Thyroid gland (tissue), 4 donors: Measurements from ENCODE around the gene GH2. TPM values are rescaled to one million over a fixed set of nuclear protein-coding genes. Genes with fewer than 3 reads are reported as not detected.

Source experiments
- DNase-seq, 2 donors: peaks; one replicate each; pipeline ENCODE4 v3.0.0-alpha.2; 2019
- H3K27ac ChIP-seq, 3 donors: fragments of 200-600 bp; sonication (generic); 1 replicate in 2 of 3; 2 replicates in 1 of 3; pipeline ENCODE4 v1.5.1; 2016 to 2019; ENCODE audit warnings: mild to moderate bottlenecking in 1 of 3, moderate library complexity in 1 of 3
- H3K27me3 ChIP-seq: fragments of 200-600 bp; sonication (generic); one replicate; pipeline ENCODE4 v1.5.1; 2019
- H3K36me3 ChIP-seq, 2 donors: fragments of 200-600 bp; sonication (generic); one replicate each; pipeline ENCODE4 v1.5.1; 2016 to 2019
- H3K4me1 ChIP-seq, 2 donors: fragments of 200-600 bp; sonication (generic); one replicate each; pipeline ENCODE4 v1.5.1; 2017 to 2019
- H3K4me3 ChIP-seq, 3 donors: fragments of 200-600 bp; sonication (generic); replicated peaks in 1 of 3; 1 replicate in 2 of 3; 2 replicates in 1 of 3; pipeline ENCODE4 v1.5.1; 2016; ENCODE audit warnings: mild to moderate bottlenecking in 1 of 3
- H3K9me3 ChIP-seq: fragments of 200-600 bp; sonication (generic); one replicate; pipeline ENCODE4 v1.5.1; 2017
- CTCF ChIP-seq, 6 experiments: fragments of 200-600 bp in 3 of 6; fragments of 450-650 bp in 3 of 6; sonication (generic) in 3 of 6; IDR thresholded peaks; one replicate each; pipeline ENCODE4 v1.5.1; 2016 to 2019; ENCODE audit warnings: antibody characterized with exemption in 6 of 6, mild to moderate bottlenecking in 2 of 6, inconsistent platforms in 1 of 6, moderate library complexity in 1 of 6
- POLR2A ChIP-seq, 2 donors: fragments of 450-650 bp; IDR thresholded peaks; one replicate each; pipeline ENCODE4 v1.6.1; 2017; ENCODE audit warnings: antibody characterized with exemption in 2 of 2, mild to moderate bottlenecking in 2 of 2, moderate library complexity in 1 of 2
- WGBS, 2 donors: methylation state at CpG; one replicate each; pipeline ENCODE4 v1.1.5; 2017; 5-methylcytosine and 5-hydroxymethylcytosine counted together
- intact Hi-C: fragments of 100-400 bp; cut with DNase I; formaldehyde crosslinking; loops from one replicate; pipeline ENCODE4 v1.15.1; 2023
- total RNA-seq, 4 donors: library from RNA; depleted of rRNA; stranded (reverse); fragments of >200 nt; gene quantifications; one replicate each; pipeline ENCODE4 v1.2.3, GENCODE V29; 2016

The GH2 gene
- total RNA-seq: not detected

GRCh38 chr17:63881935-63882601 is at the start of gene GH2:
TSS of gene GH2 (minus strand) at chr17:63881944. CDS start at chr17:63881801, 143 bp downstream.
- Histone ChIP-seq H3K9me3 (no peaks in the 10 kb centered on the region), H3K4me3 (no peak within 1 kb of the TSS), H3K36me3 (no peaks in the 10 kb centered on the region), H3K27me3 (no peaks in the 10 kb centered on the region), H3K4me1 (no peaks in the 10 kb centered on the region), H3K27ac (no peak within 1 kb of the TSS)
- TF ChIP-seq POLR2A (IDR thresholded peaks at IDR 0.05): no peak
- peak; percentile 31 to 65 (median 38) for TF ChIP-seq CTCF (IDR thresholded peaks at IDR 0.05)
- peak; percentile 45 to 53 for DNase-seq
- intact Hi-C loops: no loop called here
- 44 to 59% methylated on average over 10 of the region's 15 CpGs for WGBS, 2 donors

DNA sequence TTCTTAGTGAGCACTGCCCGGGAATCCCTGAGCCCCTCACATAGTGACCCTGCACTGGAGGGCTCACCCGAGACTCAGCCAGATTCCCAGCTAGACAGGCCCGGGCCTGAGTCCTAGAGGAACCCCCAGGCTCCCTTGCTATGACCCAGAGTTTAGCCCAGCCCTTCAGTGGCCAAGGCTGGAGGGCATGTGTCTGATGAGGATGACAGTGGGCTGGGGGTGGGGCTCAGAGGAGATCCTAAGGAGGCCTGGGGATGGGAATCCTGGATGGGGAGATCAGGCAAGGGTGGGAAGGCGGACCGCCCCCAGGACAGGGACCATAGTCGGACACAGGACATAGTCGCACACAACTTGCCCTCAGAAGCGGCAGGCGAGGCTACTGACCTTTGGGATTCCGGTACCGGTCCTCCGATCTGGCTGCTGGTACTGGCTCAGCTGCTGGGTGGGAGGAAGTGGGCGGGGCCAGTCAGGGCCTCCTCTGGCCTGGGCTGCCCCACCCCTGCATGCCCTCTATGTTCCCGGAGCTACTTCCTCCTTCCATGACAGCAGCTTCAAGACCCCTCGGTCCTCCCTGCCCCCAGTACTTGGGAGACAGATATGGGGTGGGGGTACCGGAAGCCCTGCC is 49.3 kb upstream of the GH2 start:
- H3K27ac ChIP-seq: peak overlapping the region in 1 of 3 donors; percentile 41
- no peaks in the 10 kb centered on the region for H3K36me3 ChIP-seq
- H3K27me3 ChIP-seq: no peaks in the 10 kb centered on the region
- H3K9me3 ChIP-seq: no peaks in the 10 kb centered on the region
- peak; percentile 28 to 39 for DNase-seq
- 69 to 72% methylated on average over 10 to 14 of the region's 16 CpGs for WGBS, 2 donors
- H3K4me1 ChIP-seq: peaks cover 0 to 10% of the 10 kb centered on the region in 2 donors
- intact Hi-C loops: no loop called here
- TF ChIP-seq POLR2A (IDR thresholded peaks at IDR 0.05) (no peak), CTCF (IDR thresholded peaks at IDR 0.05) (no peak)
- H3K4me3 ChIP-seq: no peak overlapping the region

DNA sequence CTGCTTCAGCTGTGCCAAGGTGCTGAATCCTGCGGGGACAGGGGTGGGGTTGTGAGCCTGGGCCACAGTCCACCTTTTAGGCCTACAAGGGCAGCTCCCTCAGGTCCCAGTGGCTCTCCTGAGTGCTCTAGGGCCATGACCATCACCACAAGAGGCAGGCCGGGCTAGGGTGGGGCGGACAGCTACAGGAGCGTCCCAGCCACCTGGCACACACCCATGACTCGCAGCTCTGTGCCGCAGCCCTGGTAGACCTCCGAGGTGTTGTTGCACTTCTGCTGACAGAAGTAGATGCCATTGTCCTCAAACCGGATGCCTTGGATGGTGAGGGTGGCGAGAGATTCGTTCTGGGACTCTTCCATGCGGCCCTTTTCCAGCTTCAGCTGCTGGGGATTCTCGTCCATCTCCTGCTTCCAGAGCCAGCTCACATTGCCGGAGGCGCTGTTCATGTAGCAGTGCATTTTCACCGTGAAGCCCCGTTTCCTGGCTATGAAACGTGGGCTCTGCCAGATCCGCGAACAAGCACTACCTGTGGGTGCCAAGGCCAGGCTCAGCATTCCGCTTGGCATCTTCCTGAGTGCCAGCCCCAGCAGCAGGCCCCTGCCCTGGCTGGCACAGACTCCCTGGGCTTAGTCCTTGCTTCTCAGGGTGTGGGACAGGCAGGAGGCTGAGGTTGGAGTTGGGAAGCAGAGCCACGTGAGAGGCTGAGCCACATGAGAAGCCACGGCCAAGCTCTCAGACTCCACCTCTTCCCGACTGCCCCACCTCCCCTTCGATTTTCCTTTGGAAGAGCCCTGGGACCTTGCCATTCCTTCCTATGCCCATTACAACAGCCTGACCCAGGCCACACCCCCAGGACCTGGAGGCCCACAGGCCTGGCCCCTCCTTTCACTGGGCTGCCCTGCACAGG is 48.4 kb upstream of the GH2 start:
- no peaks in the 10 kb centered on the region for H3K27me3 ChIP-seq
- DNase-seq: no peak
- WGBS, 2 donors: 81 to 88% methylated on average over 10 to 24 of the region's 24 CpGs
- TF ChIP-seq POLR2A (IDR thresholded peaks at IDR 0.05) (no peak), CTCF (IDR thresholded peaks at IDR 0.05) (no peak)
- intact Hi-C loops: no loop called here
- peak overlapping the region in 1 of 3 donors; percentile 41 for H3K27ac ChIP-seq
- peaks cover 0 to 10% of the 10 kb centered on the region in 2 donors for H3K4me1 ChIP-seq
- no peaks in the 10 kb centered on the region for H3K9me3 ChIP-seq
- H3K36me3 ChIP-seq: no peaks in the 10 kb centered on the region
- no peak overlapping the region for H3K4me3 ChIP-seq

DNA sequence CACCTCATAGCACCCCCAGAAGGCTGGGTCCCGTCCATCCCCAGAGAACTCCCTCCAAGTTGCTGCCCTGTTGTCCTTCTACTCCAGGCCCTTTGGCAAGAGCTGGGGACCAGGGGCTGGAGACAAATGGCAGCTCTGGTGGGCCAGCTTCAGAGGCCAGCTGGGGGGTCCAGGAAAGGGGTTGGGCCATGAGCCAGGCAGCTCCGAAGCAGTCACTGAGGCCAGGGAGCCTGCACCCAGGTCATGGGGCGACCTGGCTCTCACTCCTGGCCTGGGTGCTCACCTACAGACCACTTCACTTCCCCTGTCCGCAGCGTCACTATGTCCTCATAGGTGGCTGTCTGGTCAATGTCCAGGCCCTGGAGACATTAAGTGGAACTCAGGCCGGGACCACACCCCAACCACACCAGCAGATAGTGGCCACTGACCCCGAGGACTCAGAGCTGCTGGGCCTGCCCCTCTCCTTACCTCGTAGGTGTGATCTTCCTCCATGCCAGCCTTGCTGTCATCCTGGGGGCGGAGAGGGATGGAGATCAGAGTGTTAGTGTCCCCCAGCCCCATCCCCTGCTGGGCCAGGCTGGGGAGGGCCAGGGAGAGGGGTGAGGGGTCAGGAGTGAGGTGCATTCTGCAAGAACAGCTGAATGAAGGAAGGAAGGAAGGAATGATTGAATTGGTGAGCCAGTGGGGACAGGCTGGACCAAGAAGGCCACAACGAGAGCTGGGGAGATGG is 47.4 kb upstream of the GH2 start:
- no peaks in the 10 kb centered on the region for H3K36me3 ChIP-seq
- intact Hi-C loops: no loop called here
- H3K4me3 ChIP-seq: no peak overlapping the region
- WGBS, 2 donors: 89 to 95% methylated on average over 7 to 10 of the region's 10 CpGs
- TF ChIP-seq POLR2A (IDR thresholded peaks at IDR 0.05) (no peak), CTCF (IDR thresholded peaks at IDR 0.05) (no peak)
- H3K27me3 ChIP-seq: no peaks in the 10 kb centered on the region
- no peaks in the 10 kb centered on the region for H3K9me3 ChIP-seq
- DNase-seq: no peak
- H3K27ac ChIP-seq: no peak overlapping the region
- peaks cover 0 to 10% of the 10 kb centered on the region in 2 donors for H3K4me1 ChIP-seq
